ENCODE results near the gene EPHB1. TPM values are rescaled to one million over a fixed set of nuclear protein-coding genes. Genes with fewer than 3 reads are reported as not detected.

Gene EPHB1
- total and polyA plus RNA-seq, 2 of the 13 experiments (the other 11 are each of a cell fraction or from before 2014, with no cell fraction given): 0.07 to 0.21 TPM

DNA sequence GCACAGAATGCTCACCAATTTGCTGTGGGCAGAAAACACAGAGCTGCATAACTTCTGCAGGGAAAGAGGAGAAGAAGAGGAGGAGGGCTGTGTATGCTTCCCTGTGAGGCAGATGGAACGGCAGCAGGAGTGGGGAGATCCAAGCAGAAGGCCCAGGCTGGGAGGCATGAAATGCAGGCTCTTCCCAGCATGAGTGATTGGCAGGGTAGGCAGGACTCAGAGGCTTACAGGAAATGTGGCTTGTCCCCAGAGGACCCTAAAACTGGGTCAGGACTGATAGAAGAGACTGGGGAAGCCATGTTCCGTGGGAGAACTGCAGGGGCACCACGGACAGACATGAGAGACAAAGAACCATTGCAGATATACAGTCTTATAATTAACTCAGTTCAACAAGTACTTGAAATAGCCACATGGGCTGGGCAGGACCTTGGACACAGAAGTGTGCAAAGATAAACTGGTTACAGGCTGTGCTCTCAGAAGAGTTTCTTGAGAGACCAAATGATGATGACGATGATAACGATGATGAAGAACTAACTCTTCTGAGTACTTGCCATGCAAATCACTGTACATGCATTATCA, 286.9 kb downstream of the EPHB1 start:
- no peaks in the 10 kb centered on the region for H3K79me2 ChIP-seq (ENCODE audit: insufficient read depth, low read length)
- CTCF ChIA-PET (ENCODE audit: low intra/inter-chr PET ratio, low total read pairs): no interaction called here
- H2AFZ ChIP-seq (ENCODE audit: low read length): no peak overlapping the region
- POLR2A ChIA-PET: no interaction called here
- H3K9ac ChIP-seq (ENCODE audit: insufficient read depth, low read depth, low read length): no peak overlapping the region
- BruUV-seq (replicated peaks): no TSS peak
- intact Hi-C loops (cut with micrococcal nuclease; ENCODE audit: unreplicated experiment) (no loop called here), in situ Hi-C loops (cut with HindIII; ENCODE audit: extremely low pct_ligation_motif_present, low pct_unique_long_range_greater_than_20kb) (no loop called here)
- 10% methylated on average over 5 of the region's 5 CpGs for WGBS (ENCODE audit: low lambda C conversion rate)
- no peak for TF ChIP-seq RFXANK (CRISPR knock-in tag; IDR thresholded peaks at IDR 0.05)
- TF ChIP-seq ZMAT3 (CRISPR knock-in tag; conservative IDR thresholded peaks at IDR 0.05): no peak
- no peak for TF ChIP-seq PREB (CRISPR knock-in tag; IDR thresholded peaks at IDR 0.05)
- no peak for TF ChIP-seq NCOR1 (IDR thresholded peaks at IDR 0.05; ENCODE audit: borderline replicate concordance, low read length)
- TF ChIP-seq ADNP (CRISPR knock-in tag; IDR thresholded peaks at IDR 0.05): no peak
- DNase-seq (ENCODE audit: low spot score): no peak
- no peaks in the 10 kb centered on the region for H3K4me1 ChIP-seq (ENCODE audit: insufficient read depth, low read length)
- no peaks in the 10 kb centered on the region for H3K9me3 ChIP-seq (ENCODE audit: low read length)
- H4K20me1 ChIP-seq (ENCODE audit: insufficient read depth, low read length): no peaks in the 10 kb centered on the region
- FAIRE-seq: no peak
- H3K4me3 ChIP-seq (replicated peaks in 1 of 3; ENCODE audit: insufficient read depth in 1 of 3, low read depth in 2 of 3, low read length in 3 of 3): no peak overlapping the region
- H3K36me3 ChIP-seq (replicated peaks in 1 of 2; ENCODE audit: control insufficient read depth in 1 of 2, insufficient read depth in 2 of 2, low read length in 2 of 2): no peaks in the 10 kb centered on the region
- H3K4me2 ChIP-seq (ENCODE audit: low read depth, low read length): no peak overlapping the region
- H3K27ac ChIP-seq (ENCODE audit: extremely low read length, insufficient read depth, low read length): no peak overlapping the region
- ATAC-seq: no peak
- no peaks in the 10 kb centered on the region for H3K27me3 ChIP-seq (ENCODE audit: control insufficient read depth in 1 of 2, insufficient read depth in 2 of 2, low read length in 2 of 2)

DNA sequence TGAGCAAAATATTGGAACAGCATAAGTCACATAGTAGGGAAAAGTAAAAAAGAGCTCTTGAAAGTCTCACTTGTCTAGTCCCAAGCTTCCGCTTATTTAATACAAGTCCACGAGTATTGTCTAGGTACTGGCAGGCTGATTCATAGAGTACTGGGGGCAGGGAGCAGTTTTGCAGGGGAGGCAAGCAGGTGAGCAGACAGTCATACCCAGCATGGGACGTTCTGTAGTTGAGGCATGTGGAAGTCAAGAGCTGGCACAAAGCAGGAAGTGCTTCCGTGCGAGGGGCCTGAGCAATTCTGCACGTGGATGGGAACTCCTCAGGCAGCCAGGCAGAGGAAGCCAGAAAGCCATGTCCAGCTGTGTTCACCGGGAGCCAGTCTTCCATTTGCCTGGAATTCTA, 287.6 kb downstream of the EPHB1 start:
- H3K4me3 ChIP-seq (replicated peaks in 1 of 3; ENCODE audit: insufficient read depth in 1 of 3, low read depth in 2 of 3, low read length in 3 of 3): no peak overlapping the region
- H3K27ac ChIP-seq (ENCODE audit: extremely low read length, insufficient read depth, low read length): no peak overlapping the region
- DNase-seq (ENCODE audit: low spot score): no peak
- FAIRE-seq: no peak
- intact Hi-C loops (cut with micrococcal nuclease; ENCODE audit: unreplicated experiment) (no loop called here), in situ Hi-C loops (cut with HindIII; ENCODE audit: extremely low pct_ligation_motif_present, low pct_unique_long_range_greater_than_20kb) (no loop called here)
- no TSS peak for BruUV-seq (replicated peaks)
- no peaks in the 10 kb centered on the region for H3K27me3 ChIP-seq (ENCODE audit: control insufficient read depth in 1 of 2, insufficient read depth in 2 of 2, low read length in 2 of 2)
- ChIA-PET POLR2A (no interaction called here), CTCF (ENCODE audit: low intra/inter-chr PET ratio, low total read pairs) (no interaction called here)
- ATAC-seq: no peak
- H3K79me2 ChIP-seq (ENCODE audit: insufficient read depth, low read length): no peaks in the 10 kb centered on the region
- no peaks in the 10 kb centered on the region for H3K9me3 ChIP-seq (ENCODE audit: low read length)
- 28% methylated on average over 4 of the region's 7 CpGs for WGBS (ENCODE audit: low lambda C conversion rate)
- no peak overlapping the region for H3K9ac ChIP-seq (ENCODE audit: insufficient read depth, low read depth, low read length)
- no peaks in the 10 kb centered on the region for H3K36me3 ChIP-seq (replicated peaks in 1 of 2; ENCODE audit: control insufficient read depth in 1 of 2, insufficient read depth in 2 of 2, low read length in 2 of 2)
- H3K4me1 ChIP-seq (ENCODE audit: insufficient read depth, low read length): no peaks in the 10 kb centered on the region
- no peak overlapping the region for H2AFZ ChIP-seq (ENCODE audit: low read length)
- no peaks in the 10 kb centered on the region for H4K20me1 ChIP-seq (ENCODE audit: insufficient read depth, low read length)
- no peak overlapping the region for H3K4me2 ChIP-seq (ENCODE audit: low read depth, low read length)
- TF ChIP-seq FOXC1 (CRISPR knock-in tag; IDR thresholded peaks at IDR 0.05; ENCODE audit: borderline replicate concordance) (no peak), HCFC1 (IDR thresholded peaks at IDR 0.05; ENCODE audit: low read depth, low read length) (no peak), FOXJ3 (CRISPR knock-in tag; IDR thresholded peaks at IDR 0.05; ENCODE audit: borderline replicate concordance) (no peak), ZNF446 (CRISPR knock-in tag; IDR thresholded peaks at IDR 0.05) (no peak), RFXAP (CRISPR knock-in tag; IDR thresholded peaks at IDR 0.05; ENCODE audit: borderline replicate concordance) (no peak), MTA3 (CRISPR knock-in tag; IDR thresholded peaks at IDR 0.05) (no peak), NONO (IDR thresholded peaks at IDR 0.05) (no peak), NONO (CRISPR knock-in tag; conservative IDR thresholded peaks at IDR 0.05) (no peak), ZNF891 (CRISPR knock-in tag; IDR thresholded peaks at IDR 0.05) (no peak), ZNF12 (CRISPR knock-in tag; IDR thresholded peaks at IDR 0.05) (no peak), PTBP1 (IDR thresholded peaks at IDR 0.05; ENCODE audit: low read depth, low read length, poor library complexity, severe bottlenecking) (no peak)
- TF ChIP-seq, protein P1, sequence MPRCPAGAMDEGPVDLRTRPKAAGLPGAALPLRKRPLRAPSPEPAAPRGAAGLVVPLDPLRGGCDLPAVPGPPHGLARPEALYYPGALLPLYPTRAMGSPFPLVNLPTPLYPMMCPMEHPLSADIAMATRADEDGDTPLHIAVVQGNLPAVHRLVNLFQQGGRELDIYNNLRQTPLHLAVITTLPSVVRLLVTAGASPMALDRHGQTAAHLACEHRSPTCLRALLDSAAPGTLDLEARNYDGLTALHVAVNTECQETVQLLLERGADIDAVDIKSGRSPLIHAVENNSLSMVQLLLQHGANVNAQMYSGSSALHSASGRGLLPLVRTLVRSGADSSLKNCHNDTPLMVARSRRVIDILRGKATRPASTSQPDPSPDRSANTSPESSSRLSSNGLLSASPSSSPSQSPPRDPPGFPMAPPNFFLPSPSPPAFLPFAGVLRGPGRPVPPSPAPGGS (CRISPR knock-in tag; IDR thresholded peaks at IDR 0.05): no peak
- TF ChIP-seq, protein P2, sequence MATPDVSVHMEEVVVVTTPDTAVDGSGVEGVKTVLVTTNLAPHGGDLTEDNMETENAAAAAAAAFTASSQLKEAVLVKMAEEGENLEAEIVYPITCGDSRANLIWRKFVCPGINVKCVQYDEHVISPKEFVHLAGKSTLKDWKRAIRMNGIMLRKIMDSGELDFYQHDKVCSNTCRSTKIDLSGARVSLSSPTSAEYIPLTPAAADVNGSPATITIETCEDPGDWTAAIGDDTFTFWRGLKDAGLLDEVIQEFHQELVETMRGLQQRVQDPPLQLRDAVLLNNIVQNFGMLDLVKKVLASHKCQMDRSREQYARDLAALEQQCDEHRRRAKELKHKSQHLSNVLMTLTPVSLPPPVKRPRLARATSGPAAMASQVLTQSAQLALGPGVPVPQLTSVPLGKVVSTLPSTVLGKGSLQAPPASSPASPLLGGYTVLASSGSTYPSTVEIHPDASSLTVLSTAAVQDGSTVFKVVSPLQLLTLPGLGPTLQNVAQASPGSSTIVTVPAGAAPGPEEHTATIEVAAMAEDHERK (CRISPR knock-in tag; IDR thresholded peaks at IDR 0.05; ENCODE audit: low read depth): no peak
